HG03159 (cell line): Measurements from ENCODE around the gene ADGRF1.
"Not testable (repeated sequence)": the region's sequence is repeated elsewhere in the genome, so short reads cannot be mapped to it uniquely, and the experiment has no call there.

ENCODE experiments used
- ATAC-seq: cut with Tn5 transposase; IDR thresholded peaks from one replicate; pipeline ENCODE4 v1.9.1; 2021; ENCODE audit warnings: mild to moderate bottlenecking, moderate library complexity; ENCODE audit not compliant: unreplicated experiment

The ADGRF1 gene

DNA sequence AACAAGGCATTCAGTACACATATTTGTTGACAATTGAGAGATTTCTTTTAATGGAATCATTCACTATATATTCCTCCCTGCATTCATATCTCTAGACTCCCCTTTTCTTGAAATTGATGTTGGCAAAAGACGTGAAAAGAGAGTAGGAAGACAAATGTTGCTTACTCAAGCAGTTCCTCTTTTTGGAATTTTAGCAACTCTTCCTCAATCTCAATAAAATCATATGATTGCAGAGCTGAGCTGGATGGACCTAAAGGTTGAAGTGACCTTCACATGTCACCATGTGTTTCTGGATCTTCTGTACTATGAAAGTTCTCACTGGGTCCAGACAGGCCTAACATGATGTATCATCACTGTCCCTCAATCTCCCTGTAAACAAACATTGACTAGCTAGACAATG lies 18.6 kb downstream of the ADGRF1 start:
- ATAC-seq, result no peak

DNA sequence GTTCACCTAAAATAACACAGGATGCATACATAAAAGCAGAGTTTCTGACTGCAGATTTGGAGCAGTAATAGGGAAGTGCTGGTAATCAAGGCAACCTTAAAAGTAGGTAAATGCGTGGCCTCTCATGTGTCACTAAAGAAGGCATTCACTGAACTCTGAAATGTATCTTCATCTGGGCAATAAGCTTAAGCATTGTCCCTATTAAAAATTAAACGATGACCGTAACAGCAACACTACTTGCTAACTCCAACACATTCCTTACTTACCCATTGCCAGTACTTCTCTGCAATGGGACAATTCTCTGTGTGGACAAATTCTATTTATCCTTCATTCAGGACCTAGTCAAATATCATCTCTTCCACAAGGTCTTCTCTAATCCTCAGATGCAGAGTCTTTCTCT lies 19.9 kb downstream of the ADGRF1 start:
- no peak for ATAC-seq

DNA sequence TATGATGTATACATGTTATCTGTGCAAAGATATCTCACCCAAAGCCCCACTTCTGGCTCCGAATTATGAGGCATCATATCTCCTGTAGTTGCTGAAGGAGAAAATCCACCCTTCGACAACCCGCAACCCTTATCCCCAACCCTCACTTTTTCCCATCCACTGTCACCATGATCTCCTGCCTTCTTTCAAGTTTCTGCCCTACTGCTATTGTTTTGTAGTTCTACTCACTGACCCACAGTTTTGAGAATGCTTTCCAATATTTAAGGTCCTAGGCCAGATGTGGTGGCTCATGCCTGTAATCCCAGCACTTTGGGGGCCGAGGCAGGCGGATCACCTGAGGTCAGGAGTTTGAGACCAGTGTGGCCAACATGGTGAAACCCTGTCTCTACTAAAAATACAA lies 22.2 kb downstream of the ADGRF1 start:
- no peak for ATAC-seq

DNA sequence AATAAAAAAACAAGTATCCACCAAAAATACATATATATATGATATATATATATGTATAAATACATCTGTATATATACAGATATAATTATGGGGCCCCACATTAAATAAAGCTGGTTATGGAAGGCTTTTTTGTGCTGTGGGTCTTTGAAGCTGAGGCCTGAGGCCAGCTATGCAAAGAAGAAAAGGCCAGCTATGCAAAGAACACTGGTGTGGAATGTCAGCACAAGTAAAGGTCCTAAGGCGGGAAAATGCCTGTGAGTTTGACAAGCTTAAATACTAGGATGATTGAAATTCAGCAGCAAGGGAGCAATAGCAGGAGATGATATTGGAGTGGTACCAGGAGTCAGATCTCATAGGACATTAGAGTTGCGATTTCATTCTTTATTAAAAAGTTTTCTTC lies 25.2 kb downstream of the ADGRF1 start:
- ATAC-seq, result no peak

DNA sequence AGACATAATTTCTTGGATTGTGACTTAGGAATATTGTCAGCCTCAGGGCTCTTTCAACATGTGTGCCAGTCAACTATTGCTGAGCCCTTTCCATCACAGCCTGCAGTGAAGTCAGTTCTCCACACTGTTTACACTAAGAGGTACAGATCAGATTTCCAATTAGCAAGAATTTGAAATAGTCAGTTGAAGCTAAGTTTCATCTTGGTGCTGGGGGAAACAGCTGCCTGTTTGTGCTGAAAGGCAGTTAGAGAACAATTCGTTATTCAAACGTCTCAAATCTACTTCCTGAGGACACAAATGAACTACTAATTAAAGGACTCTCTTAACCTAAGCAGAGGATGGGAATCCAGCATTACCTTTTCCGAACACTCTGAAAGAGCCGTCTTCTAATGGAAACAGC lies 25.9 kb downstream of the ADGRF1 start:
- no peak for ATAC-seq

DNA sequence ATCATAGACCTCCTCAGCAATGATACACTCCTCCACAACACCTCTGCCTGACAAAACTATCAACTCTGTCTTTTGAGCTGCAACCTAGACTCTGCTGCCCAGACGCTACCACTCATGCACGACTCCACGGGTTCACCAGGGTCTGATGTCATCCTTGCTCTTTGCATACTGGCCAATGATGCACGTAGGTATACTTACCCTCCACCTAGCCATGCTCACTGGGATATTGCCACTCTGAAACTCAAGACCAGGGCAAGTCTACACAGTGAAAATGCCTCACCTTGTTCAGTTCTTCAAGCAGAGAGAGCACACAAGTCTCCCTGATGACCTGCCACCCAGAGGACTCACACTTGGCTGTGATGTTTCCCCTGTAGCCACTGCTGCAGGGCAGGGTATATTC lies 27.7 kb downstream of the ADGRF1 start:
- no peak for ATAC-seq

DNA sequence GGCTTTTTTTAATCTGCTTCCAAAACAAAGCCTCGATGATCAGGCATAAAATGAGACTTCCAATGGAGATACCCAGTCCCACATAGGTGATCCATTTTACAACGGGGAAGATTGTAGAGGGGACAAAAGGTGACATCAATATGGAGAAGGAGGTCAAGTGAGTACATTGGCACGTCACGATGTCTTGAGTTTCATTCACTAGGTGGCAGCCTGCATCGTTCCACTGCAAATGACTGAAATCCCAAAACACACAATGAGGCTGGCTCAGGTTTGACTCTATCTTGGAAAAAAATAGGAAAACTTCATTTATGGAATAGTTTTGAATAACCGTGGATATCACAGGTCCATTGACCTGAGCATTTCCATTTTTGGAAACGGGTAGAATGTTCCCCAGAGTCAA lies 32.5 kb downstream of the ADGRF1 start:
- no peak for ATAC-seq

DNA sequence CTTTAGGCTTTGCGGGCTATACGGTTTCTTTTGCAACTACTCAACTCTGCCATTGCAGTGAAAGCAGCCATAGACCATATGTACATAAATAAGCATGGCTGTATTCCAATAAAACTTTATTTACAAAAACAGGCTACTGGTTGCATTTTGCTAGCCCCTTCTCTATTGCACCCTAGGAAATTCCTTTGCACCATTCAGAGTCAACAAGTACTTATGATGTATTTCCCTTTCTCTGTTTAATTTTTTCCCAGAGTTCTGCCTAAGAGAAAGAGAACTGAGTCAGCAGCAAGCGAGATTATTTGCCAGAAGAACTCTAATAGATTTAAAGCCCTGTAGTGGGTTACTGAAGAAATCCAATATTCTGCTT lies 33.8 kb downstream of the ADGRF1 start:
- ATAC-seq, result no peak

DNA sequence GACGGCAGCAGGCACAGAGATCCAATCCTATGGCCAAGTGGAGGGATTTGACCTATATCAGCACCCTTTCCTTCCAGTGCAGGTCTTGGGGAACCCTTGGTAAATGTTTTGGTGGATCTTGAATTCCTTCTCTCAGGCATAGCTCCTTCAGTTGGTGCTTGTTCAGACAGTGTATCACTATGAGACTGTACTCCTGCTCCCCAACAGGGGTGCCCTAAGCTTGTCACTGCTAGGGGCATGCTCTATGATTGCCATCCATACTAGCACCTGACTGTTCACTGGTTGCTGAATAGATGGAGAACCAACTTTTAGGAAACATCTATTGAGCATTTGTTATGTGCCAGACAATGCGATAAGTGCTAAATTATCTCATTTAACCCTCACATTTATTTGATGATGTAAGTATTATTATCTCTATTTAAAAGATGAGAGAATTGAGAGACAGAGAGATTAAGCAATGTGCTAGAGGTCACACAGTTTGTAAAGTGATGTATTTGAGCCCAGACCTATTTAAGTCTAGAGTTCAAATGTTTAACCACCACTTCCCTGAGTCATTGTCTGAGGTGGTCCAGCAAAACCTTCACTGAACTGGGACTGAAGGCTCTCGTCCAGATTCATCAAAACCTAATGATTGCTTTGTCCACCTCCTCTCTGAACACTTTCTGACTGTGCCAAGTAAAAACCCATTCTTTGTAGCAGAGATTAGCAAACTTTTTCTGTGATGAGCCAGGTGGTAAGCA lies 34.3 kb downstream of the ADGRF1 start:
- ATAC-seq, result no peak

DNA sequence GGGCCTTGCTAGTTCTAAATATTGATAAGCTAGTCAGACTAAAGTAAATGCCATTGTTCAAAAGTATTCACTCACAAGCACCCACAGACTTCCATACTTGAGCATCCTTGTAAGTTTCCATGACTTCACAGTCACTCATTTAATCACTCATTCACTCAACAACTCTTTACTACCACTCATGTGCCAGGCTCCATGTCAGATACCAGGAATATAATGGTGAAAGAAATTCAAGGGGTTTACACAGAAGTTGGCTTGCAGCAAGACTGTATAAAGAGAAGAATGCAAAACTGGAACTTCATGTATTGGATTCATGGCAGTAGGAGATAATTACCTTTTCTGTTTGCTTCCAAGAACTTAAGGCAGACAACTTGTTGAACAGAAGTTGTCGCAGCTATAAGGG lies 36.6 kb downstream of the ADGRF1 start:
- no peak for ATAC-seq

DNA sequence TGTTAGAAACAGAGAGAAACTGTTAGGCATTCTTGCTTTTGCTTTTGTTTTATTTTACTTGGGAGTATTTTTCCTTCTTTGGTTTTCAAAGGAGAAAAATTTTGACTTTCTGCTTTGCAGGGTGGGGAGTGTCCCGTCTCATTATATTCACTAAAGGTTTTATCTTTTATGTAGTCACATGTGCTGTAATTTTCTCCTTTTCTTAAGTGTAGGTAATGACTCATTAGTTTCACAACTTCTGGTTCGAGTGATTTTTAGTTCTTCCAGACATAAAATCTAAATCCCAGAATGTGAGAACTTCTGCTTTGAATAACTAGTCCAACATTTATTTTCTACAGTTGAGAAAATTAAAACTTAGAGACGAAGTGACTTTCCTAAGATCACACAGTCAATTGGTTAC lies 37.7 kb downstream of the ADGRF1 start:
- ATAC-seq, result no peak

DNA sequence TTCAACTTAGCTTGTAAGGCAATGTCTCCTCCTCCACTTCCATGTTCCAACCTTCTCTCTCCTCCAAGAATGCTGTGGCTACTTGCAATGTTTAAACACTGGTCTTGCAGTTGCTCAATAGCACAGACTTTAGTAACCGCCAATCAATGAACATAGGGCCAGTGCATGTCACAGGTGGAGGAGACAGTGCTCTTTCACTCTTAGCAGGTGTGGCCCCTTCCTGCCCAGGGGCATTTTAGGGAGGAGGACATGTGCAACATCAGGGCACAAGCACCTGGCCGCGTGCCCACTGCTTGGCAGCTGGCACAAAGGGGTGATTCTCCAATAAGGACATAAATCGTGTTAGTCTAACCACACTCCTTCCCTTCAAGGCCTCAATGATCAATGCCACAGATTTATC lies 41.3 kb downstream of the ADGRF1 start:
- ATAC-seq, result no peak

DNA sequence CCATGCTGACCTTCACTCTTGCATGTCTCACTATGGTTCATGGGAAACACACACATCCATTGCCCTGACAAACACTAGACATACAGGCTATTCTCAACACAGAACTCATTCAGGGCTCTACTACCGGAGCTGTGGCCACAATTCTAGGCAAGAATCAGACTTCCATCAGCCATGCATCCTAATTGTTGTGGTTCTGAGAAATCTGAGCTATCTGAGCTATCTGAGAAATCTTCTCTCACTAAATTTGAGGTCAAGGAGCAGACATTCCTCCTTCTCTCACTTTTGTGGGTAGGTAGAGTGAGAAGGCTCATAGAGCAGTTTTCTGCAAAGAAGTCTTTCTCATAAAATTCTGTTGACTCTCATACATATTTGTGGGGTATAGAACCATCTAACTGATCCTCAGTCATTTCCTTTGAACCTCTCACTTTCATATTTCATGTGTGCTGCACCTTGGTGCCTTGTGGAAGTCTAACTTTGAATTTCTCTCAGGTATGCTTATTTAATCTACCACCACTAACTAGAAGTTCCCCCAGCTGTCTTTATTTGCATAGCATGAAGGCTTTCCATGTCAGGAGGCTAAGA lies 43.6 kb downstream of the ADGRF1 start:
- ATAC-seq, result no peak

DNA sequence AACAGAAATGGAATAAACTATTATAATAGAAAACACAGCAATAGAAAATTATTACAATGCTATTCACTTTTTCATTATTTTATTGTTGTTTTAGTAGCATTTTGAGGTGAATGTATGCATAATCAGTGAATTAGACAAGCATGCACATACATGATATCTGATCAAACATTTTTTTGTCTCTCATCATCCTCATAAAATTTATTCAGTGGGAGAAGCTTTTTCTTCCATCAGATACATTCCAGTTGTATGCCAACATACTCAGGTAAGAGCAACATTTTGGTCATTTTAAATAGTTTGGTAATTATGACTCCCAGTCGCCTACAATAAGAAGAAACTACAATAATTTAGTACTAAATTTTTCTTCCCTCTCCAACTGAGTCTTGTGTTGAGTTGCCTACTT lies 44.5 kb downstream of the ADGRF1 start:
- no peak for ATAC-seq

DNA sequence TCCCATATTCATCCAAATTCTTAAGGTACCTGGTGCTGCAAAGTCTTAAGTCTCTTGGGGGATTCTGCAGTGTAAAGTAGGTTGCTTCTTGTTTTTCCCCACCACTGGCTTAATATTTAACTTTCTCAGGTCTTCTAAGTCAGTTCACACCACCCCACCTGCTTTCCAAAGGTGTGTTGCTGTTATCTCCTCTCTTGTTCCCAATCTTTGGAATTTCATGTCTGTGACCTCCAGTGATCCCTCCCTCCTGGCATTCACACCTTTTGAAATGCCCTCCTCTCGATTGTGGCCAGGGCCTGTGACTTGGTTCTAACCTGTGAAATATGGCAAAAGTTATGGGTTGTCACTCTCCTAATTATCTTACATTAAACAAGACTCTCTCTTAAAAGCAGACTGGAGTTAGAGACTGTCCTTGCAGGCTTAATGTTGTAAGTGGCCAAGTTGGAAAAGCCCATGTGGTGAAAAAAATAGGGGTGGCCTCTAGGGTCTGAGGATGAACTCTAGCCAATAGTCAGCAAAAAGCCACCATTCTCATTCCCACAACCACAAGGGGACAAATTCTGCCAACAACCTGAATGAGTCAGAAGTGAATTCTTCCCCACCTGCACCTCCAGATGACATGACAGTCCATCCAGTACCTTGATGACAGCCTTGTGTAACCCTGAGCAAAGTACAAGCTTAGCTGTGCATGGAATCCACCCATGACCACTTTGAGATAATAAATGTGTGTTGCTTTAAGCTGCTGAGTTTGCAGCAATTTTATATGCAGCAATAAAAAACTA lies 45.1 kb downstream of the ADGRF1 start:
- ATAC-seq, result no peak

DNA sequence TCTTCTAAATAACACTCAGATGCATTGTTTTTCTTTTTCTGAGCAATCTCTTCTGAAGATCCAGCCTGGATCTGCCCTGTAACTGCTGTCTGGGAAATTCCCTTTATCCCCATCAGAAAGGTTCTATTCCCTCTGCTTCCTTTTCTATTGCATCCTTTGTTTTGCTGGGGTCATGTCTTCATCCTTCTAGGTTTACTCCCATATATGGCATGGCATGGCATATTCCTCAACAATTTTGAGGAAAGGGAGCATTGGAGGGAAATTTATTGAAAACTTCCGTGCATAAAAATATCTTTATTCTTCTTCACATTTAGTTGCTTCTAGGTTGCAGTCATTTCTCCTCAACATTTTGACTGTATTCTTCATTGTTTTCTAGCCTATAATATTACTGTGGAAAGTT lies 47.2 kb downstream of the ADGRF1 start:
- ATAC-seq, result no peak

DNA sequence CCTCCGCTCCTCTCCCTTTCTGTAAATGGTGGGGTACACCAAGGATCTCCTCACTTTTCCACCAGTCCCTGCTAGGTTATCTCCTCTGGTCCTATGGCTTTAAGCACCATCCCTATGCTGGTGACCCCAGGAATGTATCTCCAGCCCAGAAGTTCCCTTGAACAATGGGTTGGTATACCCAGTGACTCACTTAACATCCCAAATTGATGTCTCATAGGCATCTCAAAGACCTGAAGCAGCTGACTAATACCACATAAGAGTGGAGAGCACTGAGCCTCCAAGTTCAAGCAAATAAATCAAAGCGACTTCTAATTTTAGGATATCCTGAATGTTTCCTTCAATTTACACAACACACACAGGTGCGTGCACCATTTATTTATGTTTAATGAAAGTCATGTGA lies 48.3 kb downstream of the ADGRF1 start:
- no peak for ATAC-seq

DNA sequence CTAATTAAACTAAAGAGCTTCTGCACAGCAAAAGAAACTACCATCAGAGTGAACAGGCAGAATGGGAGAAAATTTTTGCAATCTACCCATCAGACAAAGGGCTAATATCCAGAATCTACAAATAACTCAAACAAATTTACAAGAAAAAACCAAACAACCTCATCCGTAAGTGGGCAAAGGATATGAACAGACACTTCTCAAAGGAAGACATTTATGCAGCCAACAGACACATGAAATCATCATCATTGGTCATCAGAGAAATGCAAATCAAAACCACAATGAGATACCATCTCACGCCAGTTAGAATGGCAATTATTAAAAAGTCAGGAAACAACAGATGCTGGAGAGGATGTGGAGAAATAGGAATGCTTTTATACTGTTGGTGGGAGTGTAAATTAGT lies 49.7 kb downstream of the ADGRF1 start:
- not testable (repeated sequence) for ATAC-seq

DNA sequence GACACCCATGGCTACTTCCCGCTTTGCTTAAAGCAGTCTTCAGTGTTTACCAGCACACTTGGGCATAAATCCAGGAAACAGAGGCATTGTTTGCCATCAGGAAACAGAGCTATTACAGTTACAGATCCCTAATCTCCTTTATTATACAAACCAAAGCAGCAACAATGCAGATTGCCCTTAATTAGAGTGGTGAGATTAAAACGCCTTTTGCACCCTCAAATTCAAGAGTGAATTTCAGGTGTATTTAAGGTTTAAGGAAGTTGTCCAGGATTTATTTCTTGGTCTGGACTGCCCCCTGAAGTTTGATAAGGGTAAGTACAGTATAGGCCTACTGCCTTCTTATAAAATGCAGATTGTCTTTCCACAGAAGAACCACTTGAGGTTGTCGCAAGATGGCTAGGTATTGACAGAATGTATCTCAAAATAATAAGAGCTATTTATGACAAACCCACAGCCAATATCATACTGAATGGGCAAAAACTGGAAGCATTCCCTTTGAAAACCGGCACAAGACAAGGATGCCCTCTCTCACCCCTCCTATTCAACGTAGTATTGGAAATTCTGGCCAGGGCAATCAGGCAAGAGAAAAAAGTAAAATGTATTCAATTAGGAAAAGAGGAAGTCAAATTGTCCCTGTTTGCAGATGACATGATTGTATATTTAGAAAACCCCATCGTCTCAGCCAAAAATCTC lies 51.2 kb downstream of the ADGRF1 start:
- ATAC-seq, result not testable (repeated sequence)

DNA sequence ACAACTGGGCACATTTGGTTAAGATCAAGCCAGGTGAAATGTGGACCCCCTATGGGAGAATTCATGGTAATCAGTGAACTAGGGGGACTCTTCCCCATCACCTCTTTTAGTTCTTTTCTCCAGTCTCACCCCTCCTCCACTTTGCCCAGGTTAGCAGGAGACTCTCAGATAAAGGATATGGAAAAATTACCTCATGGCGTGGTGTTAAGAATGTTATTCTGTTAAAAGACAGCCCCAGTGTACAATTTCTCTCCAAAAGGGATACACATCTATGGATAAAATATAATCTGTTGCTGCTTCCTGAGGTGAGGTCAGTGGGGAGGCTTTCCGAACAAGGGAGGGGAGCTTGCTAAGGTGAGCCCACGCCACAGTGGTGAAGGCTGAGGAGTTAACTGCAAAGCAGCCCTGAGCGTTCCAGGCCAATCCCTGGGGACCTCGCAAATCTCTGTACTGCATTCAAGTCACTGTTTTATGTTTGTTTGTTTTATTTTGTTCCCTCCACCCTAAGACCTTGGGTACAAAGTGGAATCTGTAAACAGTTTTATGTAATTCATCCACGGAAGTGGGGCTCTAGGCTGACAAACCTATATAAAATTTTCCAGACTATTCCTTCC lies 52.0 kb downstream of the ADGRF1 start:
- no peak for ATAC-seq

DNA sequence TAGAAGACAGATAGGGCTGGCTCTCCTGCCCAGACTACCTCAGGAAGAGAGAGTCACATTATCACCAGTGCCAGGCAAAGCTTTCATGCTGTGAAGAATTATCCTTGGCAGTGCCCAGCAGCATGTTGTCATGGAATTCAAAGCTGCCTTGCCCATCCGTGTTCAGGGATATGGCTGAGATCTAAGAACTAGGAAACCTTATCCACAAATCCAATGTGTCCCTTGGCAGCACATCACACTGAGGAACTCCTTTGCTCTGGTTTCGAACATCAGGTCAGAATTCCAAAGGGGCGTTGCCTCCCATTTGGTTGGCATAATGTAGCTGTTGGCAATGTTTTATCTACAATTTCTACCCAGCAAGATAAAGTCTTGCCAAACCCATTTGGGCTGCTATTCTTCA lies 52.7 kb downstream of the ADGRF1 start:
- no peak for ATAC-seq
